Tibial nerve (tissue), 4 donors: ENCODE measurements around the gene PDIA5.

Source experiments
- EP300 ChIP-seq, 2 donors: sonication (generic); formaldehyde crosslinking; IDR thresholded peaks; one replicate each; pipeline ENCODE4 v1.6.1; 2017; ENCODE audit warnings: antibody characterized with exemption in 2 of 2, mild to moderate bottlenecking in 1 of 2
- POLR2A ChIP-seq, 2 donors: fragments of 450-650 bp; IDR thresholded peaks; one replicate each; pipeline ENCODE4 v1.6.1; 2017; ENCODE audit warnings: antibody characterized with exemption in 2 of 2, mild to moderate bottlenecking in 2 of 2, moderate library complexity in 2 of 2
- TF ChIP-seq, protein P1 (sequence below), 5 experiments: fragments of 200-600 bp in 3 of 5; fragments of 450-650 bp in 2 of 5; sonication (generic) in 3 of 5; IDR thresholded peaks; one replicate each; pipeline ENCODE4 v1.5.1; 2016 to 2019; ENCODE audit warnings: antibody characterized with exemption in 5 of 5, mild to moderate bottlenecking in 3 of 5, moderate library complexity in 2 of 5

- TF ChIP-seq, protein P1, sequence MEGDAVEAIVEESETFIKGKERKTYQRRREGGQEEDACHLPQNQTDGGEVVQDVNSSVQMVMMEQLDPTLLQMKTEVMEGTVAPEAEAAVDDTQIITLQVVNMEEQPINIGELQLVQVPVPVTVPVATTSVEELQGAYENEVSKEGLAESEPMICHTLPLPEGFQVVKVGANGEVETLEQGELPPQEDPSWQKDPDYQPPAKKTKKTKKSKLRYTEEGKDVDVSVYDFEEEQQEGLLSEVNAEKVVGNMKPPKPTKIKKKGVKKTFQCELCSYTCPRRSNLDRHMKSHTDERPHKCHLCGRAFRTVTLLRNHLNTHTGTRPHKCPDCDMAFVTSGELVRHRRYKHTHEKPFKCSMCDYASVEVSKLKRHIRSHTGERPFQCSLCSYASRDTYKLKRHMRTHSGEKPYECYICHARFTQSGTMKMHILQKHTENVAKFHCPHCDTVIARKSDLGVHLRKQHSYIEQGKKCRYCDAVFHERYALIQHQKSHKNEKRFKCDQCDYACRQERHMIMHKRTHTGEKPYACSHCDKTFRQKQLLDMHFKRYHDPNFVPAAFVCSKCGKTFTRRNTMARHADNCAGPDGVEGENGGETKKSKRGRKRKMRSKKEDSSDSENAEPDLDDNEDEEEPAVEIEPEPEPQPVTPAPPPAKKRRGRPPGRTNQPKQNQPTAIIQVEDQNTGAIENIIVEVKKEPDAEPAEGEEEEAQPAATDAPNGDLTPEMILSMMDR (IDR thresholded peaks at IDR 0.05), result no peak
- TF ChIP-seq POLR2A (IDR thresholded peaks at IDR 0.05), result no peak
- TF ChIP-seq EP300 (IDR thresholded peaks at IDR 0.05), result no peak
Observed at GRCh38 chr3:123031051-123031450, 35.8 kb upstream of the PDIA5 start.
